Suprapubic skin (tissue), 4 donors: ENCODE results near the gene ZNRF3. TPM values are rescaled to one million over a fixed set of nuclear protein-coding genes. Genes with fewer than 3 reads are reported as not detected.

ENCODE experiments used
- DNase-seq, 2 donors: peaks; one replicate each; pipeline ENCODE4 v3.0.0-alpha.2; 2019; ENCODE audit warnings: low spot score in 2 of 2
- H3K27ac ChIP-seq: fragments of 200-600 bp; sonication (generic); one replicate; pipeline ENCODE4 v1.5.1; 2019
- H3K27me3 ChIP-seq: fragments of 200-600 bp; sonication (generic); one replicate; pipeline ENCODE4 v1.5.1; 2019
- H3K36me3 ChIP-seq: fragments of 200-600 bp; sonication (generic); one replicate; pipeline ENCODE4 v1.5.1; 2019
- H3K4me1 ChIP-seq: fragments of 200-600 bp; sonication (generic); one replicate; pipeline ENCODE4 v1.5.1; 2019
- H3K4me3 ChIP-seq: fragments of 200-600 bp; sonication (generic); one replicate; pipeline ENCODE4 v1.5.1; 2019; ENCODE audit warnings: mild to moderate bottlenecking
- H3K9me3 ChIP-seq: fragments of 200-600 bp; sonication (generic); one replicate; pipeline ENCODE4 v1.5.1; 2019
- CTCF ChIP-seq, 2 donors: fragments of 200-600 bp in 1 of 2; fragments of 450-650 bp in 1 of 2; sonication (generic) in 1 of 2; IDR thresholded peaks; one replicate each; pipeline ENCODE4 v1.5.1; 2016 to 2019; ENCODE audit warnings: antibody characterized with exemption in 2 of 2, mild to moderate bottlenecking in 1 of 2, moderate library complexity in 1 of 2
- EP300 ChIP-seq: sonication (generic); formaldehyde crosslinking; IDR thresholded peaks from one replicate; pipeline ENCODE4 v1.6.1; 2017; ENCODE audit warnings: antibody characterized with exemption
- POLR2A ChIP-seq, 2 donors: fragments of 450-650 bp; IDR thresholded peaks; one replicate each; pipeline ENCODE4 v1.6.1; 2017; ENCODE audit warnings: antibody characterized with exemption in 2 of 2, mild to moderate bottlenecking in 2 of 2, moderate library complexity in 2 of 2
- POLR2AphosphoS5 ChIP-seq, 3 donors: sonication (generic); formaldehyde crosslinking; IDR thresholded peaks; one replicate each; pipeline ENCODE4 v1.6.1; 2017; ENCODE audit warnings: antibody characterized with exemption in 3 of 3
- WGBS: methylation state at CpG from one replicate; pipeline ENCODE4 v1.1.5; 2018; 5-methylcytosine and 5-hydroxymethylcytosine counted together
- total RNA-seq, 4 donors: library from RNA; depleted of rRNA; stranded (reverse); fragments of >200 nt; gene quantifications; one replicate each; pipeline ENCODE4 v1.1.0, GENCODE V29; 2016

ZNRF3 gene
- total RNA-seq, 4 donors from 2014 or later: 13.3 to 20.7 (median 18.4) TPM

GRCh38 chr22:28994522-28994921 lies 111.2 kb downstream of the ZNRF3 start:
- no peaks in the 10 kb centered on the region for H3K27me3 ChIP-seq
- H3K4me1 ChIP-seq: no peaks in the 10 kb centered on the region
- H3K4me3 ChIP-seq: no peak overlapping the region
- peaks cover 12% of the 10 kb centered on the region for H3K36me3 ChIP-seq
- 96% methylated on average over 4 of the region's 4 CpGs for WGBS
- no peak for DNase-seq
- no peak for TF ChIP-seq POLR2AphosphoS5 (IDR thresholded peaks at IDR 0.05)
- TF ChIP-seq EP300: no peak
- no peak for TF ChIP-seq POLR2A (IDR thresholded peaks at IDR 0.05)
- no peak for TF ChIP-seq CTCF (IDR thresholded peaks at IDR 0.05)
- no peak overlapping the region for H3K27ac ChIP-seq
- no peaks in the 10 kb centered on the region for H3K9me3 ChIP-seq

DNA sequence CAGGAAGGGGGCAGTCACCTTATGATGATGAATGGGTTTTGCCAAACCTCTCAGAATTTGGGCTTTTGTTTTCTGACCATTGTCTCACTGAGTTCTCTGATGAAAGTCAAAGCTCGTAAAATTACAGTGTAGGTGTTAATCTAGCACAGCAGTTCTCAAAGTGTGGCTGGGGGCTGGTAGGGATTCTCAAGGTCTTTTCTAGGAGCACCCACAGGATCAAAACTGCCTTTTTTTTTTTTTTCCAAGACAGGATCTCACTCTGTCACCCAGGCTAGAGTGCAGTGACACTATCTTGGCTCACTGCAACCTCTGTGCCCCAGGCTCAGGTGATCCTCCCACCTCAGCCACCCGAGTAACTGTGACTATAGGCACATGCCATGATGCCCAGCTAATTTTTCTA lies 112.2 kb downstream of the ZNRF3 start:
- Histone ChIP-seq H3K9me3 (no peaks in the 10 kb centered on the region), H3K4me3 (no peak overlapping the region), H3K27me3 (no peaks in the 10 kb centered on the region), H3K36me3 (peaks cover 11% of the 10 kb centered on the region), H3K4me1 (no peaks in the 10 kb centered on the region), H3K27ac (no peak overlapping the region)
- no peak for DNase-seq
- 85% methylated on average over 2 of the region's 2 CpGs for WGBS
- no peak for TF ChIP-seq POLR2AphosphoS5 (IDR thresholded peaks at IDR 0.05)
- no peak for TF ChIP-seq EP300
- TF ChIP-seq POLR2A (IDR thresholded peaks at IDR 0.05): no peak
- no peak for TF ChIP-seq CTCF (IDR thresholded peaks at IDR 0.05)

DNA sequence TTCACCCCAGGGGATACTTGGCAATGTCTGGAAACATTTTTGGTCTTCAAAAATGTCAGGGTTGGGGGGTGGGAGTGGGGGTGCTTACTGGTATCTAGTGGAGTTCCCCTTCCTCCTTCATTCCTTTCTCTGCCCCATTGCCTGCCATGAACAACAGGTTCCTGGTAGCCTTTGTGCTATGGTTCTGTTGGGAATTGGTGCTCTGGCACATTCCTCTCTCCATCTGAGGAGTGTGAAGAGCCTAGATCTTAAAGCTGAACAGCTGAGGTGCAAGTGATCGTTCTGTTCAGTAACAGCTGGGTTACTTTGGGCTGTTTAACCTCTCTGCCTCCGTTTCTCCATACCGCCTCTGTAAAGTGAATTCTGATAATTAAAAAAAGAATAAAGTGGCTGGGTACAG lies 114.0 kb downstream of the ZNRF3 start:
- 93% methylated on average over 3 of the region's 3 CpGs for WGBS
- Histone ChIP-seq H3K27me3 (no peaks in the 10 kb centered on the region), H3K4me3 (no peak overlapping the region), H3K4me1 (no peaks in the 10 kb centered on the region), H3K27ac (no peak overlapping the region), H3K36me3 (peaks cover 6% of the 10 kb centered on the region), H3K9me3 (no peaks in the 10 kb centered on the region)
- no peak for DNase-seq
- no peak for TF ChIP-seq POLR2AphosphoS5 (IDR thresholded peaks at IDR 0.05)
- TF ChIP-seq POLR2A (IDR thresholded peaks at IDR 0.05): no peak
- TF ChIP-seq CTCF (IDR thresholded peaks at IDR 0.05): no peak
- TF ChIP-seq EP300: no peak

GRCh38 chr22:28998681-28999080 lies 115.3 kb downstream of the ZNRF3 start:
- H3K27ac ChIP-seq: no peak overlapping the region

DNA sequence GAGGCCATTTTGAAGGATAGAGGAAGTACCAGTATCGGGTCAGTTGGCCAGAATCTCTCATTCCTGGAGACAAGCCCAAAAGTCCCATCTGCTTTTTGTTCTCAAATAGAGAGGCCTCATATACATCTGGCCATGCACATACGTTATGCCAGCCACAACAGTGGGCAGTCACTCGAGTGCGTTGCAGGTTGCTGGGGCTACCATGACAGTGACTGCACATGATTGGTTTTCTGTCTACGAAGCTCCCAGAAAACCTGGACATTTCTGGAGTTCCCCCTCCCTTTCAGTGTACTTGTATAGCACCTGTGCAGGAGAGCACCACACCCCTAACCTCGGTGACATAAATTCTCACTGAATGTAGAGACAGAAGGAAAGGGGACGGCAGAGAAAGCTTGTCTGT lies 116.1 kb downstream of the ZNRF3 start:
- Histone ChIP-seq H3K36me3 (no peaks in the 10 kb centered on the region), H3K27me3 (no peaks in the 10 kb centered on the region), H3K4me1 (peaks cover 6% of the 10 kb centered on the region), H3K27ac (no peak overlapping the region), H3K4me3 (no peak overlapping the region), H3K9me3 (no peaks in the 10 kb centered on the region)
- no peak for DNase-seq
- TF ChIP-seq POLR2A (IDR thresholded peaks at IDR 0.05) (no peak), EP300 (no peak), POLR2AphosphoS5 (IDR thresholded peaks at IDR 0.05) (no peak), CTCF (IDR thresholded peaks at IDR 0.05) (no peak)
- WGBS: 67% methylated on average over 7 of the region's 7 CpGs

More at GRCh38 chr22:28998681-28999080, 115.3 kb downstream of the ZNRF3 start:
- Histone ChIP-seq H3K4me1 (no peaks in the 10 kb centered on the region), H3K4me3 (no peak overlapping the region), H3K36me3 (peaks cover under 1% of the 10 kb centered on the region), H3K9me3 (no peaks in the 10 kb centered on the region), H3K27me3 (no peaks in the 10 kb centered on the region)
- no peak for DNase-seq
- TF ChIP-seq POLR2A (IDR thresholded peaks at IDR 0.05) (no peak), CTCF (IDR thresholded peaks at IDR 0.05) (no peak), EP300 (no peak), POLR2AphosphoS5 (IDR thresholded peaks at IDR 0.05) (no peak)
- WGBS: 84% methylated on average over 3 of the region's 3 CpGs
